Panc1 (cell line): ENCODE results near the gene MAP3K20. TPM values are rescaled to one million over a fixed set of nuclear protein-coding genes. Genes with fewer than 3 reads are reported as not detected.
"Not testable (repeated sequence)": the region's sequence is repeated elsewhere in the genome, so short reads cannot be mapped to it uniquely, and the experiment has no call there.

Experiments used
- ATAC-seq: fragments of 200-7000 bp; cut with Tn5 transposase; 2 replicates; pipeline ENCODE4 v1.9.1; 2020; ENCODE audit warnings: mild to moderate bottlenecking, moderate library complexity
- BruUV-seq: library from RNA; stranded (reverse); fragments of 400-500 nt; replicated peaks from 2 replicates; lab custom pipeline; 2021; lab: Mats Ljungman, UMichigan
- CTCF ChIA-PET: fragments of 300-600 bp; sonication (Branson Sonifier 250); formaldehyde crosslinking; loops from one replicate; lab custom pipeline; 2022; ENCODE audit warnings: antibody characterized with exemption; lab: Charles Lee
- POLR2A ChIA-PET: fragments of 300-600 bp; sonication (Branson Sonifier 250); formaldehyde crosslinking; loops from one replicate; lab custom pipeline; 2022; ENCODE audit warnings: antibody characterized with exemption; lab: Charles Lee
- DNase-seq: peaks from one replicate; pipeline ENCODE4 v3.0.0-alpha.2; 2010; ENCODE audit warnings: low read depth, low spot score
- H3K27ac ChIP-seq: 2 replicates; pipeline ENCODE4 v1.5.1; 2011; ENCODE audit warnings: mild to moderate bottlenecking, low read length, inconsistent platforms
- H3K27me3 ChIP-seq: fragments of 200-500 bp; sonication (Bioruptor generic); 2 replicates; pipeline ENCODE4 v1.6.0; 2014; ENCODE audit warnings: low read length, inconsistent platforms; ENCODE audit not compliant: control insufficient read depth, insufficient read depth
- H3K36me3 ChIP-seq: fragments of 200-500 bp; sonication (Bioruptor generic); 2 replicates; pipeline ENCODE4 v1.5.1; 2014; ENCODE audit warnings: inconsistent platforms, mild to moderate bottlenecking, low read length, moderate library complexity; ENCODE audit not compliant: control insufficient read depth, insufficient read depth
- H3K4me1 ChIP-seq: 2 replicates; pipeline ENCODE4 v1.5.1; 2011; ENCODE audit warnings: inconsistent platforms, mild to moderate bottlenecking, low read length, moderate library complexity; ENCODE audit not compliant: control insufficient read depth, insufficient read depth
- H3K4me3 ChIP-seq, 2 experiments: 2 replicates each; pipeline ENCODE4 v1.5.1; 2011 to 2012; ENCODE audit warnings: low read depth in 2 of 2, low read length in 2 of 2, mild to moderate bottlenecking in 2 of 2, inconsistent platforms in 1 of 2, moderate library complexity in 1 of 2
- H3K9me3 ChIP-seq: fragments of 200-500 bp; sonication (Bioruptor generic); 2 replicates; pipeline ENCODE4 v1.5.1; 2014; ENCODE audit warnings: low read depth, mild to moderate bottlenecking, inconsistent platforms, low read length, moderate library complexity; ENCODE audit not compliant: control insufficient read depth, insufficient read depth
- CTCF ChIP-seq: fragments of 450-650 bp; IDR thresholded peaks from 2 replicates; pipeline ENCODE4 v1.5.1; 2017; ENCODE audit warnings: mild to moderate bottlenecking
- POLR2AphosphoS5 ChIP-seq: IDR thresholded peaks from 2 replicates; pipeline ENCODE4 v1.6.1; 2012; ENCODE audit warnings: mild to moderate bottlenecking, low read depth, low read length, moderate library complexity
- REST ChIP-seq, 2 experiments: IDR thresholded peaks; 2 replicates each; pipeline ENCODE4 v1.6.1; 2011 to 2012; ENCODE audit warnings: low read depth in 2 of 2, control low read depth in 1 of 2, low read length in 1 of 2, mild to moderate bottlenecking in 1 of 2, moderate library complexity in 1 of 2; ENCODE audit not compliant: insufficient read depth in 1 of 2
- SIN3A ChIP-seq: IDR thresholded peaks from 2 replicates; pipeline ENCODE4 v1.6.1; 2012; ENCODE audit warnings: low read depth, mild to moderate bottlenecking, low read length, moderate library complexity, borderline replicate concordance; ENCODE audit not compliant: insufficient read depth
- TCF7L2 ChIP-seq: IDR thresholded peaks from 2 replicates; pipeline ENCODE4 v1.6.1; 2011; ENCODE audit warnings: mild to moderate bottlenecking, low read depth, low read length, inconsistent platforms
- in situ Hi-C: cut with HindIII; loops from 2 replicates; pipeline ENCODE4 v1.10.0; 2016; ENCODE audit warnings: low sequenced_read_pairs, low pct_unique_long_range_greater_than_20kb
- intact Hi-C: fragments of 100-400 bp; cut with micrococcal nuclease; formaldehyde crosslinking; loops from one replicate; pipeline ENCODE4 v1.10.0; 2022; ENCODE audit not compliant: unreplicated experiment
- total RNA-seq: library from RNA; stranded (reverse); gene quantifications from one replicate; pipeline ENCODE4 v1.2.1, GENCODE V29; 2021; ENCODE audit not compliant: unreplicated experiment

Gene MAP3K20
- total RNA-seq, 1 experiment from 2014 or later = 121 TPM

GRCh38 chr2:173171321-173171720 lies 95.7 kb downstream of the MAP3K20 start:
- Histone ChIP-seq H3K36me3 (peaks cover 6% of the 10 kb centered on the region; the same call in 1 of the 2 replicates), H3K27ac (peak overlapping the region; percentile 94), H3K9me3 (no peaks in the 10 kb centered on the region), H3K27me3 (no peaks in the 10 kb centered on the region), H3K4me3 (no peak overlapping the region), H3K4me1 (peaks cover 48% of the 10 kb centered on the region)
- in situ Hi-C loops = no loop called here
- no peak for DNase-seq
- CTCF ChIA-PET = no interaction called here
- POLR2A ChIA-PET = no interaction called here
- intact Hi-C loops = no loop called here
- no TSS peak for BruUV-seq
- TF ChIP-seq REST (IDR thresholded peaks at IDR 0.05; ENCODE audit: insufficient read depth in 1 of 2, low read depth in 2 of 2, low read length in 1 of 2) = no peak
- TF ChIP-seq TCF7L2 = no peak
- no peak for TF ChIP-seq POLR2AphosphoS5
- TF ChIP-seq CTCF = no peak
- TF ChIP-seq SIN3A = no peak
- no peak for ATAC-seq

- Histone ChIP-seq H3K36me3 (peaks cover 6% of the 10 kb centered on the region; the same call in 1 of the 2 replicates), H3K4me1 (peaks cover 42% of the 10 kb centered on the region), H3K27me3 (no peaks in the 10 kb centered on the region), H3K4me3 (no peak overlapping the region), H3K27ac (peak overlapping the region; percentile 94), H3K9me3 (no peaks in the 10 kb centered on the region)
- no peak for TF ChIP-seq CTCF
- peak; percentile 27 for TF ChIP-seq TCF7L2
- ATAC-seq (0 out of 2 replicates have a peak, but pooled peaks have one; percentile 22), DNase-seq (no peak)
- no TSS peak for BruUV-seq
- in situ Hi-C loops (no loop called here), intact Hi-C loops (no loop called here)
- ChIA-PET CTCF (no interaction called here), POLR2A (no interaction called here)
Measured at GRCh38 chr2:173171924-173172643, 96.4 kb downstream of the MAP3K20 start.

- CTCF ChIA-PET, intact Hi-C loops: not testable (repeated sequence)
Measured at GRCh38 chr2:173174339-173174738, 98.7 kb downstream of the MAP3K20 start.

More at GRCh38 chr2:173174339-173174738, 98.7 kb downstream of the MAP3K20 start:
- ATAC-seq, H3K9me3 ChIP-seq, BruUV-seq, POLR2A ChIA-PET, DNase-seq, H3K36me3 ChIP-seq, in situ Hi-C loops, H3K27me3 ChIP-seq, H3K4me3 ChIP-seq: not testable (repeated sequence)
- H3K27ac ChIP-seq = peak overlapping the region; percentile 77; the same call in 1 of the 2 replicates
- peaks cover 30% of the 10 kb centered on the region for H3K4me1 ChIP-seq
